T-helper 1 cell treated with Interleukin-12 subunit alpha and Interleukin-12 subunit beta and Interleukin-4 antibody, amounts not matched to agents 30 ng/mL and 1 ng/mL, for 36 hours (primary cell): ENCODE data around the gene GDAP1L1. TPM values are rescaled to one million over a fixed set of nuclear protein-coding genes. Genes with fewer than 3 reads are reported as not detected.
"Not testable (repeated sequence)": the region's sequence is repeated elsewhere in the genome, so short reads cannot be mapped to it uniquely, and the experiment has no call there.

Experiments used
- intact Hi-C: fragments of 100-400 bp; cut with micrococcal nuclease; formaldehyde crosslinking; loops from one replicate; pipeline ENCODE4 v1.15.1; 2024
- total RNA-seq: library from RNA; stranded (reverse); gene quantifications from 2 replicates; pipeline ENCODE4 v1.2.3, GENCODE V29; 2022

The GDAP1L1 gene
- total RNA-seq, 1 donor from 2014 or later: not detected

DNA sequence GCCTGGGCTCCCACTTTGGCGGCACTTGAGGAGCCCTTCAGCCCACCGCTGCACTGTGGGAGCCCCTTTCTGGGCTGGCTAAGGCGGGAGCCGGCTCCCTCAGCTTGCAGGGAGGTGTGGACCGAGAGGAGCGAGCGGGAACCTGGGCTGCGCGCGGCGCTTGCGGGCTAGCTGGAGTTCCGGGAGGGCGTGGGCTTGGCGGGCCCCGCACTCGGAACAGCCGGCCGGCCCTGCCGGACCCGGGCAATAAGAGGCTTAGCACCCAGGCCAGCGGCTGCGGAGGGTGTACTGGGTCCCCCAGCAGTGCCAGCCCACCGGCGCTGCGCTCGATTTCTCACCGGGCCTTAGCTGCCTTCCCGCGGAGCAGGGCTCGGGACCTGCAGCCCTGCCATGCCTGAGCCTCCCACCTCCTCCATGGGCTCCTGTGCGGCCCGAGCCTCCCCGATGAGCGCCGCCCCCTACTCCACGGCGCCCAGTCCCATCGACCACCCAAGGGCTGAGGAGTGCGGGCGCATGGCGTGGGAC is 52.0 kb downstream of the GDAP1L1 start:
- intact Hi-C loops: not testable (repeated sequence)

DNA sequence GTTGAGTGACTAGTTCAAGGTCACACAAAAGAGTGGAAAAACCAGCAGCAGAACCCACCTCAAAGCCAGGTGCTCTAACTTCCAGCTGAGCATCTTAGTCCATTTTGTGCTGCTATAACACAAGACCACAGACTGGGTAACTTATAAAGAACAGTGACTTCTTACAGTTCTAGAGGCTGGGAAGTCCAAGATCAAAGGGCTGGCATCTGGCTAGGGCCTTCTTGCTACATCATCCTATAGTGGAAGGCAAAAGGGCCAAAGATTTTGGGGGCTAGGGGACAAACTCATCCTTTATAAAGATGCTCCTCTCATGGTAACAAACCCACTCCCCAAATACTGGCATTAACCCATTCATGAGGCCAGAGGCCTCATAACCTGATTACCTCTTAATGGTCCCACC is 54.2 kb downstream of the GDAP1L1 start:
- intact Hi-C loops: no loop called here

DNA sequence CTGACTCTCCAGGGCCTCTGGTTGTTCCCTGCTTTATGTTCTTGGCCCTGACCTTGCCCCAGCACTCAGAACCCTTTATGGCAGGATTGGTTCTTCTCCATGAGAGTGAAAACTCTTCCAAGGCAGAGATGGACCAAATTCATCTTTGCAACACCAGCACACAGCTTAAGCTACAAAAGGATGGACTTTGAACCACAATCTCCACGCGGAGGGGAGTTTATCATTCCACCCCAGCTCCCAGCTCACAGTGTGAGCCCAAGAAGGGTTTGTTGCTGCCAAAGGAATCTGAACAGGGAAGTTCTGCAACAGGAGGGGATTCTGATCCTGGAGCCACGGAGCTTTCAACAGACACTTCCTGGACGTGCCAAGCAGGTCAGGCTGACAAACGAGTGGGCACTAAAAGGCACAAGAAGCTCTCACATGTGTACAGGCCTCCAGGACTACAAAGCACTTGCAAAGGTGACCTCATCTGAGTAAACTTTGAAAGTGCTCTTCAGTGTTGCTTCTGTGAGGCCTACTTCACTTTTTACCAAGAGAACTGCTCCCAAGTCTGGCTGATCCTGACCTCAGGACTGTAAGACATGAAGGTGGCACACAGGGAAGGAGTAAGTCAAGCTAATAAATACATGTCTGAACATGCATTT is 55.0 kb downstream of the GDAP1L1 start:
- intact Hi-C loops: no loop called here

DNA sequence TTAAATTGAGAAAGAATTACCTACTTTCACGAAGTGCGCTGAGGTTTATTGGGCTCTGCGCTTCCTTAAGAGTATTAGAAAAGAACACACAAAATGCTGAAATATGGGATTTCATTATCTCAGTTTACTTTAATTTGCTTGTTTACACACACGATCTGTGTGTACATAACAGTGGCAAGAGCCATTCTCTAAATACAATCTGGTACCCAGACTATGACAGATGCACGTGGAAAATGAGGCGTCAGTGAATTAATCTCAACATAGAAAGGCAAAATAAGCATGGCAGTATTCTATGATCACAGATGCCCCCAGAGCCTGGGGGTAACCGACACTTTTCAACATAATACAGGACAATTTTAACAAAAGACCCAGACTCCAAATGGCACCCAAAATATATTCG is 55.6 kb downstream of the GDAP1L1 start:
- intact Hi-C loops: no loop called here

- intact Hi-C loops: no loop called here
Measured at GRCh38 chr20:44304383-44304782, 57.3 kb downstream of the GDAP1L1 start.

- intact Hi-C loops: no loop called here
Measured at GRCh38 chr20:44306927-44307326, 59.8 kb downstream of the GDAP1L1 start.

DNA sequence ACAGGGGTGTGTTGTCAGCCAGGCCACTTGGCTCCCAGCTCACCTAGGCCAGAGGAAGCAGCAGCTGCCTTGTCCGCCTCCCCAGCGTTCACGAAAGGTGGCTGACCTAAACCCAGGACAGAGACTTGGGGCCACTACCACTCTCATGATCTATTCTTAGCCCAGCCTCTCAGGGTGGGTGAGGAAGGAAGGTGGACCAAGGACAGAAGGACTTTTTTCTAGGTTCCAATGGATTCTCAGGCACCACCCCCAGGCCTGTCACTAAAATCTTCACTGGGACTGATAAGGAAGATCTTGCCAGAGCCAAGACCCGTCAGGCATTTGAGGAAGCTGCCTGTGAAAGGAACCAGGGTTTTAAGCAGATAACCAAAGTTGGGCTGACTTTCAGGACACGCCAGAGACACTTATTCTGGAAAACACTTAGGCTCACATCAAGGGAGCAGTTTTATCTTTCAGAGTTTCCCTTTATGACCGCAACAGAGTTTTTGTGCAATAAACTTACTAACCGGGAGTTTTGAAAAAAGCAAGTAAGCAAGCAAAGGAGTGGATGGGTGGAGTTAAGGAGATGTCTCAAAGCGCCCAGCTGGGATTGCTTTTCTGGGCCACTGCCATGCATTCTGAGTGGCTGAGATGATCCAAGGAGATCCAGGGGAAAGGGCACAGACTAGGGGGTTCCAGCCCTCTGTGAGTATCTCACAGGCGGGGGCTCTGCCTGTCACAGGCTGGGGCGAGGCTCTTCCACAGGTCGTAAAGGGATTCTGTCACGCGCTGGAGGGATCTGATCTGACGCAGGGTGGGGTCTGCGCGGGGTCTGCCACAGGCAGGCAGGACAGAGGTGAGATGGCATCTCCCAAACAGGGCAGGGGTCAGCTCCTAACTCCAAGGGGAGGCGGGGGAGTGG is 62.9 kb downstream of the GDAP1L1 start:
- intact Hi-C loops: loop anchor here (2.0 to 10.0 kb wide), 4 partner anchors 79 to 853 kb away; partner anchors contain the start of genes SERINC3 and SRSF6

DNA sequence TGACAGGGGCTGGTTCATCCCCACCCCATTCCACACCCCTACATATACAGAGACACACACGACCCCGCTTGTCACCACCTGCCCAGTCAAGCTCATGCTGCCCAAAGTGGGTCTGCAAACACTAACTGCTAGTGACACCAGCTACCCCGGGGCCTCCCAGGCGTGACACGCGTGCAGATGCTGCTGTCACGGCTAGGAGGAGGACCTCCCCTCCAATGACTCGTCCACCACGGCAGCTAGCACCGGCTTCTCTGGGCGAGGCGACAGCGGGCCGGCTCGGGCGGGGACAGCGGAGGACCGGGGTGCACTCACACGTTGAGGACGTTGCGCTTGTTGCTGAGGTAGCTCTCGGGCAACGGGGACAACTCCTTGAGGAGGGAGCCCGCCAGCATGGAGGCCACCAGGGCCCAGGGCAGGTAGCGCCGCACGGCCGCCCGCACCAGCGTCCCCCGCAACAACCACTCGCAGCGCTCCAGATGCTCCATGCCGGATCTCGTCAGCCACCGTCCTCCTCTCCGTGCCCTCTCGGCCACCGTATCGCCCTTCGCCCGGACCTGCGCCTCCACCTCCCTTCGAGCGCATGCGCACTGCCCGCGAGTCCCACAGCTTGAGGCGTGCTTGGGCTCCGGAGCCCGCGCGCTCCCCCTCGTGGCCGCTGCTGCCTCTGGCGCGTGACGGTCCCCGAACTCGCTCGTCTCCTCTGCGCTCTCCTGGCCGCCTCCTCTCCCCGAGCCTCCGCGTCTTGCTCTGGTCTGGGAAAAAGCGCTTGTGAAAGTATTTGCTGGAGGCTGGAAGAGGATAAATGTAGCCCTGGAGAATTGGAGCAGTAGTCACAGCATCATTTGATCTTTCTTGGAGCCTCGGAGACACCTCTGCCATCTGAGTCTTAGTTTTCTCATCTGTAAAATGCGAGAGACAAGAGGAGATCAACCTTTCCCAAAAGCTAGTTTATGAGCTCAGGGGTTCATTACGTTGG is 63.8 kb downstream of the GDAP1L1 start, which contains the start of gene FITM2:
Gene FITM2 (minus strand): TSS at position 539 of the 976 bp plus-strand sequence. CDS start 54 bp downstream, at position 485.
- intact Hi-C loops: loop anchor here (1.0 to 10.0 kb wide), 9 partner anchors 78 to 854 kb away; partner anchors contain the start of genes SERINC3, SRSF6, TTPAL and YWHAB

DNA sequence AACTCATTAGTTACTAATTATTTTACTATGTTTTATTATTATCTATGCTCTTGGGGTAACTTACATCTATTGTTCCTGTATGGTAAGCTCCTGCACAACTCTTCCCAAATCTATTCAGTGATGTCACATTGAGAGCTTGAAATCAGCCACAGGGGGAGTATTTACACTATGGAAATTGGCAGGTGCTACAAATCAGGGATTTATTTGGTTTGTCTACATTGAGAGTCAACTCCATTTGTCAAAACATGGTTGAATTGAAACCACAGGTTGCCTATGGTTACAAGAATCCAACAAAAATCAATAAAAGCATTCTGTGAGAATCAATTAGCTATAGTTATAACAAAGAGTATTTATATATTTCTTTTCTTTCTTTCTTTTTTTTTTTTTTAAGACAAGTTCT is 67.8 kb downstream of the GDAP1L1 start:
- intact Hi-C loops: loop anchor here (10.0 kb wide), 1 partner anchor 420 kb away; no protein-coding TSS in a partner anchor

DNA sequence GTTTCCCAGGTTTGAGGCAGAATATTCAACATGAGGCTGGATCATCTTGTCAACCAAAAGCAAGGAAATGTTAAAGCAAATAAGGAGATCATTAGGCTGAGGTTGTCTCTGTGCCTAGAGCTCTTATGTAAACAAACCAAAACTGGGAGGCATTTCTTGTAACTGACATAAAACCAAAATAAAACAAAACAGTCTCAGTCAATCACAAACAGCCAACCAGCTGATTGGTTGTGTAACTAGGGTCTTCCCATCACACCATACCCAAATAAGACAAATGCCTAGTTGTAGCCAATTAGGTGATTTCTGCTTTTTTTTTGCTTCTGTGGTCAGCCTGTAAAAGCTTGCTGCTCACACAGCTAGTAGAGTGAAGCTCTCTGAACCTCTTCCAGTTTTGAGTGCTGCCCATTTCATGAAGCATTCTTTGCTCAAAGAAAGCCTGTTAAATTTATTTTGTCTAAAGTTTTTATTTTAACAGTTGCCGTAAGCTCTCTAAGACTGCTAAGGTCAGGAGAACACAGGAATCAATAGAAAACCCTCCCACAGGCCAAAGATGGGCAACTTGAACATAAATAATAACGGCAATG is 72.8 kb downstream of the GDAP1L1 start:
- intact Hi-C loops: loop anchor here (10.0 kb wide), 1 partner anchor 415 kb away; no protein-coding TSS in a partner anchor

DNA sequence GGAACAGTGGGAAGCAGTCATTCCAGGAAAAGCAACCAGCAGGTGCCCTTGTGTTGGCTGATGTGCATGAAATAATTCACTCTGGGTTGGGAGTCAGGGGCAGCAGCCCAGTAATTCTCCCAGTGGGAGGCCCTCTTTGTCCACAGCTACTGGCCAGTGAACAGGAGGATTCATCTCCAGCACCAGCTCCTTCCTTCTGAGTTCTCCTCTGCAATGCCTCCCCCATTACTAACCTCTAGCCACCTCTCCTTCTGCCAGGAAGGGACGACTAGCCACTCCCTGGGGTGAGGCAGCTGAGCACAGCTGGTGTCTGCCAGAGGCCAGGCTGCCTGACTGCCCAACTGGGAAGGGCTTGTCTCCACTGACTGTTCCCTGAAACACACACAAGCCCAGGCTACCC is 77.2 kb downstream of the GDAP1L1 start:
- intact Hi-C loops: no loop called here

DNA sequence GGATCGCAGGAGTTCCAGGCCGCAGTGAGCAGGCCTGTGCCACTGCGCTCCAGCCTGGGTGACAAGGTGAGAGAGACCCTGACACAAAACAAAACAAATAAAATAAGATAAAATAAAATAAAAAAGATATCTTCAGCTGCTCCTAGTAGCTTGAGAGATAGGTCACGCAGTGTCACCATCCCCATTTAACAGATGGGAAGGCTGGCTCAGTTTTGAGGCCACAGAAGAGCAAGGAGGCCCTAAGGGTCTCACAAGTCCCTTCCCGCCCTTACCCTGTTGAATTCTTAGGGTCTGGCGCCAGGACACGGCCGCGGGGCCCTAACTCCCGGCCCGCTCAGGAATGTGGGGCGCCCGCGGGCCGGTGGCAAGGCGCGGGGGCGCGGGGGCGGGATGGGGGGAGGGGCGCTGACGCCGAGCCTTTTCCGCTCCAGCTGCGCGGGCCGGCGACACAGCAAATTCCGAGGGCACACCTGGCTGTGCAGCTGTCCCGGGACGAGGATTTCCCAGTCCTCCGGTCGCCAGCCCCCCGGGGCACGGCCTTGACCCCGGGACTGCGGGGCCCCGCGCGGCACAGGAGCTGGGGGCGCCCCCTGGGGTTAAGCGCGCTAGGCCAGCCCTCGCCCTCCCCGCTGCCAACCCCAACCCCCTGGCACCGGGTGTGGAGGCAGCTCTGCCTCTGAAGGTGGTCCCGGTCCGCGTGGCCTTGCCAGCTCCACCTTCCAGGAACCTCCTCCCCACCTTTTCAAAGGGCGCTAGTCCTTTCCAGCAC is 79.5 kb downstream of the GDAP1L1 start:
- intact Hi-C loops: no loop called here

DNA sequence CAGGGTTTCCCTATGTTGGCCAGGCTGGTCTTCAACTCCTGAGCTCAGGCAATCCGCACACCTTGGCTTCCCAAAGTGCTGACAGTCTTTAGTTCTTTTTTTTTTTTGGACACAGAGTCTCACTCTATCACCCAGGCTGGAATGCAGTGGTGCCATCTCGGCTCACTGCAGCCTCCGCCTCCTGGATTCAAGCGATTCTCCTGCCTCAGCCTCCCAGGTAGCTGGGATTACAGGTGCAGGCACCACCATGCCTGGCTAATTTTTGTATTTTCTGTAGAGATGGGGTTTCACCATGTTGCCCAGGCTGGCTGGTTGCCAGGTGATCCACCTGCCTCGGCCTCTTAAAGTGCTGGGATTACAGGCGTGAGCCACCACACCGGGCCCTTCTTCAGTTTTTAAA is 80.6 kb downstream of the GDAP1L1 start:
- intact Hi-C loops: not testable (repeated sequence)

GRCh38 chr20:44328428-44328827 is 81.3 kb downstream of the GDAP1L1 start:
- intact Hi-C loops: no loop called here

Other genes starting within 250 kb of the GDAP1L1 start
- gene JPH2, start 60.1 kb upstream of the GDAP1L1 start, total RNA-seq: not detected in 2 replicates
- 25.3 and 26.0 TPM in 2 replicates for gene OSER1, start 36.5 kb upstream of the GDAP1L1 start, total RNA-seq
- gene FITM2, start 63.9 kb downstream of the GDAP1L1 start, total RNA-seq: 3.1 and 3.3 TPM in 2 replicates
- gene R3HDML, start 89.7 kb downstream of the GDAP1L1 start, total RNA-seq: not detected in 2 replicates
- gene HNF4A, start 108.4 kb downstream of the GDAP1L1 start, total RNA-seq: not detected in 2 replicates
- 23.8 and 29.2 TPM in 2 replicates for gene TTPAL, start 228.6 kb downstream of the GDAP1L1 start, total RNA-seq